Measurements from ENCODE around the gene COPZ1.

DNA sequence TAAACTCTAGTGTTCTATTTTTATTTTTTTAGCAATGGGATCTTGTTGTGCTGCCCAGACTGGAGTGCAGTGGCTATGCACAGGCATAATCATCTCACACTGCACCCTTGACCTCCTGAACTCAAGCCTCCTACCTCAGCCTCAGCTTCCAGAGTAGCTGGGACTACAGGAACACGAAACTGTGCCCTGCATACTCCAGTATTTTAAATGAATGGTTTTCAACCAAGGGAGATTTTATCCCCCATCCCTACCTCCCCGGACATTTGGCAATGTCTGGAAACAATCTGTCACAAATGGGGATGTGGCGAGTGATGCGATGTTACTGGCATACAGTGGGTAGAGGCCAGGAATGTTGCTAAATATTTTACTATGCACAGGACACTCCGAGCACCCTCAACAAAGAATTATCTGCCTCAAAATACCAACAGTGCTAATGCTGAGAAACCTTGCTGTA is 47.1 kb upstream of the COPZ1 start:
- TF ChIP-seq EZH2 (IDR thresholded peaks at IDR 0.05; ENCODE audit: borderline replicate concordance, low read depth, low read length, severe bottlenecking): no peak
- TF ChIP-seq, protein P1, sequence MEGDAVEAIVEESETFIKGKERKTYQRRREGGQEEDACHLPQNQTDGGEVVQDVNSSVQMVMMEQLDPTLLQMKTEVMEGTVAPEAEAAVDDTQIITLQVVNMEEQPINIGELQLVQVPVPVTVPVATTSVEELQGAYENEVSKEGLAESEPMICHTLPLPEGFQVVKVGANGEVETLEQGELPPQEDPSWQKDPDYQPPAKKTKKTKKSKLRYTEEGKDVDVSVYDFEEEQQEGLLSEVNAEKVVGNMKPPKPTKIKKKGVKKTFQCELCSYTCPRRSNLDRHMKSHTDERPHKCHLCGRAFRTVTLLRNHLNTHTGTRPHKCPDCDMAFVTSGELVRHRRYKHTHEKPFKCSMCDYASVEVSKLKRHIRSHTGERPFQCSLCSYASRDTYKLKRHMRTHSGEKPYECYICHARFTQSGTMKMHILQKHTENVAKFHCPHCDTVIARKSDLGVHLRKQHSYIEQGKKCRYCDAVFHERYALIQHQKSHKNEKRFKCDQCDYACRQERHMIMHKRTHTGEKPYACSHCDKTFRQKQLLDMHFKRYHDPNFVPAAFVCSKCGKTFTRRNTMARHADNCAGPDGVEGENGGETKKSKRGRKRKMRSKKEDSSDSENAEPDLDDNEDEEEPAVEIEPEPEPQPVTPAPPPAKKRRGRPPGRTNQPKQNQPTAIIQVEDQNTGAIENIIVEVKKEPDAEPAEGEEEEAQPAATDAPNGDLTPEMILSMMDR (IDR thresholded peaks at IDR 0.05; ENCODE audit: extremely low read depth in 1 of 2, insufficient read depth in 1 of 2, low read depth in 1 of 2, low read length in 2 of 2): no peak
- no peak for TF ChIP-seq JUN (IDR thresholded peaks at IDR 0.05; ENCODE audit: borderline replicate concordance, insufficient read depth, insufficient read length, low read depth)
- TF ChIP-seq, protein P2, sequence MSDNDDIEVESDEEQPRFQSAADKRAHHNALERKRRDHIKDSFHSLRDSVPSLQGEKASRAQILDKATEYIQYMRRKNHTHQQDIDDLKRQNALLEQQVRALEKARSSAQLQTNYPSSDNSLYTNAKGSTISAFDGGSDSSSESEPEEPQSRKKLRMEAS (IDR thresholded peaks at IDR 0.05; ENCODE audit: insufficient read depth, insufficient read length): no peak
- TF ChIP-seq POLR2A (IDR thresholded peaks at IDR 0.05; ENCODE audit: low read depth, low read length): no peak
- no peak for TF ChIP-seq POLR2AphosphoS5 (IDR thresholded peaks at IDR 0.05; ENCODE audit: insufficient read depth, low read depth, low read length)
- no peak for TF ChIP-seq MYC (IDR thresholded peaks at IDR 0.05; ENCODE audit: low read depth, low read length)
- TF ChIP-seq FOS (IDR thresholded peaks at IDR 0.05; ENCODE audit: borderline replicate concordance, insufficient read depth, low read length): no peak

Measured in endothelial cell of umbilical vein (primary cell).